HEK293 (cell line): ENCODE results near the gene SOCS7.

Source experiments
- CTCF ChIP-seq: fragments of 450-650 bp; formaldehyde crosslinking; IDR thresholded peaks from 2 replicates; pipeline ENCODE4 v1.5.1; 2016; ENCODE audit warnings: missing biosample characterization, missing genetic modification characterization
- IKZF3 ChIP-seq: fragments of 450-650 bp; IDR thresholded peaks from 2 replicates; pipeline ENCODE4 v1.5.0; 2018; ENCODE audit warnings: missing biosample characterization, mild to moderate bottlenecking, missing genetic modification characterization, moderate library complexity
- KLF10 ChIP-seq: fragments of 450-650 bp; IDR thresholded peaks from 2 replicates; pipeline ENCODE4 v1.5.1; 2018; ENCODE audit warnings: missing biosample characterization, mild to moderate bottlenecking, missing genetic modification characterization
- TCF7L2 ChIP-seq: IDR thresholded peaks from 2 replicates; pipeline ENCODE4 v1.6.1; 2011; ENCODE audit warnings: low read depth, mild to moderate bottlenecking, inconsistent platforms, low read length, moderate library complexity, borderline replicate concordance
- YY1 ChIP-seq: fragments of 450-650 bp; formaldehyde crosslinking; IDR thresholded peaks from 2 replicates; pipeline ENCODE4 v1.5.1; 2018; ENCODE audit warnings: missing biosample characterization, missing genetic modification characterization
- ZBTB26 ChIP-seq: fragments of 450-650 bp; formaldehyde crosslinking; optimal IDR thresholded peaks from 2 replicates; pipeline ENCODE3; 2016; ENCODE audit warnings: missing biosample characterization, mild to moderate bottlenecking, missing genetic modification characterization
- ZFP37 ChIP-seq: fragments of 450-650 bp; formaldehyde crosslinking; IDR thresholded peaks from 2 replicates; pipeline ENCODE4 v1.5.1; 2016; ENCODE audit warnings: missing biosample characterization, missing genetic modification characterization
- ZFP41 ChIP-seq: fragments of 450-650 bp; formaldehyde crosslinking; IDR thresholded peaks from 2 replicates; pipeline ENCODE4 v1.5.1; 2016; ENCODE audit warnings: missing biosample characterization, missing genetic modification characterization, borderline replicate concordance
- ZNF274 ChIP-seq, 2 experiments: fragments of 200-500 bp in 1 of 2; fragments of 450-650 bp in 1 of 2; sonication (Bioruptor generic) in 1 of 2; formaldehyde crosslinking in 1 of 2; IDR thresholded peaks; 2 replicates each; pipeline versions ENCODE4 v1.5.1 to v1.6.1; 2014 to 2016; ENCODE audit warnings: borderline replicate concordance in 1 of 2, inconsistent platforms in 1 of 2, low read length in 1 of 2, missing biosample characterization in 1 of 2, missing genetic modification characterization in 1 of 2
- ZNF433 ChIP-seq: fragments of 450-650 bp; formaldehyde crosslinking; IDR thresholded peaks from 2 replicates; pipeline ENCODE4 v1.5.1; 2016; ENCODE audit warnings: missing biosample characterization, missing genetic modification characterization, low read depth
- TF ChIP-seq, protein P1 (sequence below): fragments of 450-650 bp; formaldehyde crosslinking; IDR thresholded peaks from 2 replicates; pipeline ENCODE4 v1.5.1; 2016; ENCODE audit warnings: missing biosample characterization, missing genetic modification characterization

- TF ChIP-seq CTCF: no peak
- no peak for TF ChIP-seq KLF10 (tag by site-specific recombination)
- TF ChIP-seq, protein P1, sequence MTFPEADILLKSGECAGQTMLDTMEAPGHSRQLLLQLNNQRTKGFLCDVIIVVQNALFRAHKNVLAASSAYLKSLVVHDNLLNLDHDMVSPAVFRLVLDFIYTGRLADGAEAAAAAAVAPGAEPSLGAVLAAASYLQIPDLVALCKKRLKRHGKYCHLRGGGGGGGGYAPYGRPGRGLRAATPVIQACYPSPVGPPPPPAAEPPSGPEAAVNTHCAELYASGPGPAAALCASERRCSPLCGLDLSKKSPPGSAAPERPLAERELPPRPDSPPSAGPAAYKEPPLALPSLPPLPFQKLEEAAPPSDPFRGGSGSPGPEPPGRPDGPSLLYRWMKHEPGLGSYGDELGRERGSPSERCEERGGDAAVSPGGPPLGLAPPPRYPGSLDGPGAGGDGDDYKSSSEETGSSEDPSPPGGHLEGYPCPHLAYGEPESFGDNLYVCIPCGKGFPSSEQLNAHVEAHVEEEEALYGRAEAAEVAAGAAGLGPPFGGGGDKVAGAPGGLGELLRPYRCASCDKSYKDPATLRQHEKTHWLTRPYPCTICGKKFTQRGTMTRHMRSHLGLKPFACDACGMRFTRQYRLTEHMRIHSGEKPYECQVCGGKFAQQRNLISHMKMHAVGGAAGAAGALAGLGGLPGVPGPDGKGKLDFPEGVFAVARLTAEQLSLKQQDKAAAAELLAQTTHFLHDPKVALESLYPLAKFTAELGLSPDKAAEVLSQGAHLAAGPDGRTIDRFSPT: no peak
- TF ChIP-seq ZNF274 (IDR thresholded peaks at IDR 0.05; ENCODE audit: low read length): no peak
- TF ChIP-seq ZNF274 (tag by site-specific recombination; IDR thresholded peaks at IDR 0.05; ENCODE audit: borderline replicate concordance): no peak
- TF ChIP-seq ZBTB26 (tag by site-specific recombination): no peak
- TF ChIP-seq YY1 (tag by site-specific recombination): no peak
- TF ChIP-seq TCF7L2: no peak
- no peak for TF ChIP-seq IKZF3 (tag by site-specific recombination)
- no peak for TF ChIP-seq ZFP41 (tag by site-specific recombination)
- no peak for TF ChIP-seq ZNF433 (tag by site-specific recombination)
- TF ChIP-seq ZFP37 (tag by site-specific recombination): no peak
Measured at GRCh38 chr17:38440614-38441397, 89.2 kb downstream of the SOCS7 start.
